VCaP (cell line): Measurements from ENCODE around the gene PIBF1.

Source experiments
- H3K27ac ChIP-seq: fragments of 450-650 bp; 2 replicates; pipeline ENCODE4 v1.5.1; 2017
- TF ChIP-seq, protein P1 (sequence below): fragments of 450-650 bp; conservative IDR thresholded peaks from 2 replicates; pipeline ENCODE4 v1.5.1; 2017; ENCODE audit warnings: mild to moderate bottlenecking, moderate library complexity

The PIBF1 gene

DNA sequence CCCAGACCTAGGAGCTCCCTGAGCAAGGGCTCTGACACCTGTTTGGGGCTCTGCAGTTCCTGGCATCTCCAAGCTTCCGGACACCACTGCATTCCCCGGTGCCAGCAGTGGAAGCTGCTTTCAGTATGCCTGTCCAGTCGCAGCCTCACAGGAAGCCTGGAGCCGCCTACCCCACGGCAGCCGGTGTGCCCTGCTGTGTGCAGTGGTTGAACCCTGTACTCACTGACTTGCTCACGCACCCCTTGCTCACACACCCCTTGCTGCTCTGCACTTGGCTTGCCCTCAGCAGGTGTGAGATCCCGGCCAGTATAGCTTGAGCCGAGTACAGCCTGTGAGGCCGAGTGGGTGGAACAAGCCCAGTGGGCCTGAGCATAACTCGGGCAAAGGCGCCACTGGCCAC lies 70.3 kb downstream of the PIBF1 start:
- TF ChIP-seq, protein P1, sequence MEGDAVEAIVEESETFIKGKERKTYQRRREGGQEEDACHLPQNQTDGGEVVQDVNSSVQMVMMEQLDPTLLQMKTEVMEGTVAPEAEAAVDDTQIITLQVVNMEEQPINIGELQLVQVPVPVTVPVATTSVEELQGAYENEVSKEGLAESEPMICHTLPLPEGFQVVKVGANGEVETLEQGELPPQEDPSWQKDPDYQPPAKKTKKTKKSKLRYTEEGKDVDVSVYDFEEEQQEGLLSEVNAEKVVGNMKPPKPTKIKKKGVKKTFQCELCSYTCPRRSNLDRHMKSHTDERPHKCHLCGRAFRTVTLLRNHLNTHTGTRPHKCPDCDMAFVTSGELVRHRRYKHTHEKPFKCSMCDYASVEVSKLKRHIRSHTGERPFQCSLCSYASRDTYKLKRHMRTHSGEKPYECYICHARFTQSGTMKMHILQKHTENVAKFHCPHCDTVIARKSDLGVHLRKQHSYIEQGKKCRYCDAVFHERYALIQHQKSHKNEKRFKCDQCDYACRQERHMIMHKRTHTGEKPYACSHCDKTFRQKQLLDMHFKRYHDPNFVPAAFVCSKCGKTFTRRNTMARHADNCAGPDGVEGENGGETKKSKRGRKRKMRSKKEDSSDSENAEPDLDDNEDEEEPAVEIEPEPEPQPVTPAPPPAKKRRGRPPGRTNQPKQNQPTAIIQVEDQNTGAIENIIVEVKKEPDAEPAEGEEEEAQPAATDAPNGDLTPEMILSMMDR = no peak
- no peak overlapping the region for H3K27ac ChIP-seq

DNA sequence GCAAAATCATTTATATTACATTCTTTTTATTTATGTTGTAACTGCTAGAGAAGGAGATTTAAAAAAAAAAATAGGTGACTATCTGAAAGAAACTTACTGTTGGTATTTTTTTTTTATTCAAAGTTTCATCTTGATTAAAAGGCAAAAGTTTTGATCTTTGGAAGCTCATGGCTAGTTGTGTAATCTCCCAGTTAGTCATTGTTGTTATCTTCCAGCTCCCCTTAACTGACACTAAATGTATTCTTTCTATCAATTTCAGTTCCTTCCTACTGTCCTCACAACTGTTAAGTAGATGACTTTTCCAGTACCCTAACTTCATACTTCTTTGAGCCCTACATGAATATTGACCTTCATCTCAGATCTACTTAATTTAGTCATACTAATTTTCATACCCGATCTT lies 71.1 kb downstream of the PIBF1 start:
- no peak overlapping the region for H3K27ac ChIP-seq
- TF ChIP-seq, protein P1 = no peak

DNA sequence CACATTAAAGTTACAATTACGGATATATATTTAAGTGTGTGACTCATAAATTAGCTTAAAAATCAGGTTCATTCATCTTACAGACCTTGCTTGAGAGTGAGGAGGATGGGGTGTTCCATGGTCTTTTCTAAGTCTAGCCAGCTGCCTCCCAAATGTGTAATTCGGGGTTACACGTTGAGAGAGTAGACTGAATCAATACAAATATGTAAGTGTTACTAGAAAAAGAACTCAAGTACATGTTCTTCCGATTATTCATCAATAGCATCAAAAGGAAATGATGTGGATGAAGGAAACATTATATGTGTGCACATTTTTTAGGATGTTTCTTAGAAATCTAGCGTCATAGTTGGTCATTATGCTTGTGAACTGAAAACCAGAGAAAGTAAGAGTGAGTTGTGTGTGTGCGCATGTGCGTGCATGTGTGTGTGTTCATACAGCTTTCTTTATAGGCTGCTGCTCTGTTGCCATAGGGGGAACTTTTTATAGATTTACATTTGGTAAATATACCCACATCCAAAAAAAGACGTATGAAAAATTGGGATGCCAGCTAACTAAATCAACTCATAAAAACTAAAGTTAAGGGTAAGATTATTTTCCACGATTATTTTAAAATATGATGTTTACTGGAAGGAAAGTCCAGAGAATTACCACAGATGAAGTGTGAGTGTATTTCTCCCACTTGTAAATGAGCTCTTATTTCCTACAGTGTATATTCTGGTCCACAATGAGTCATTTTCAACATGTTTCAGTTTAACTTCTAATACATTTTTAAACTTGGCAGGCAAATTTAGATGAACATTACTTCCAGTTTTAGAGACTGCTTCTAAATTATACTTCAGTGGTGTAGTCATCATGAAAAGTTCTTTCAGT lies 82.4 kb downstream of the PIBF1 start:
- TF ChIP-seq, protein P1 = no peak
- no peak overlapping the region for H3K27ac ChIP-seq

- no peak overlapping the region for H3K27ac ChIP-seq
- TF ChIP-seq, protein P1 = no peak
Observed at GRCh38 chr13:72868229-72868628, 86.3 kb downstream of the PIBF1 start.

DNA sequence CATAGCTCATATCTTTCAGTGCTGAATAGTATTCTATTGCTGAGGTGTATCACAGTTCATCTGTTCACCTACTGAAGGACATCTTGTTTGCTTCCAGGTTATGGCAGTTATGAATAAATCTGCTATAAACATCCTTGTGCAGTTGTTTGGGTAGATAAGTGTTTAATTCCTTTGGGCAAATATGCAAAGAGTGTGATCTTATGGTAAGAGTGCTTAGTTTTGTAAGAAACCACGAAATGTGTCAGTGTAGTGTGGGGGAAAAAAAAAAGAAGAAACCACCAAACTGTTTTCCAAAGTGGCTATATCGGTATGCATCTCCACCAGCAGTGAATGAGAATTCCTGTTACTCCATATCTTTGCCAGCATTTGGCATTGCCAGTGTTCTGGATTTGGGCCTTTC lies 93.3 kb downstream of the PIBF1 start:
- TF ChIP-seq, protein P1 = no peak
- no peak overlapping the region for H3K27ac ChIP-seq

GRCh38 chr13:72884101-72884500 lies 102.2 kb downstream of the PIBF1 start:
- no peak overlapping the region for H3K27ac ChIP-seq
- TF ChIP-seq, protein P1 = no peak

GRCh38 chr13:72886272-72887067 lies 104.5 kb downstream of the PIBF1 start:
- TF ChIP-seq, protein P1 = no peak
- no peak overlapping the region for H3K27ac ChIP-seq
